HT1080 (cell line): Measurements from ENCODE around the gene PRDM13. TPM values are rescaled to one million over a fixed set of nuclear protein-coding genes. Genes with fewer than 3 reads are reported as not detected.

ENCODE experiments used
- DNase-seq: peaks from one replicate; pipeline ENCODE4 v3.0.0-alpha.2; 2015; ENCODE audit warnings: low read depth
- total RNA-seq: library from RNA; depleted of rRNA; stranded (reverse); fragments of >200 nt; shearing (Covaris generic); gene quantifications from 2 replicates; pipeline ENCODE4 v1.2.3, GENCODE V29; 2014

The PRDM13 gene
- total RNA-seq, 1 experiment from 2014 or later: not detected

- no peak for DNase-seq
Measured at GRCh38 chr6:99603421-99604165, 3.0 kb upstream of the PRDM13 start.

- DNase-seq: no peak
Measured at GRCh38 chr6:99604166-99605073, 2.2 kb upstream of the PRDM13 start.

GRCh38 chr6:99605074-99605734, 1.4 kb upstream of the PRDM13 start:
- no peak for DNase-seq

GRCh38 chr6:99605911-99606655, 550 bp upstream of the PRDM13 start:
- no peak for DNase-seq

DNA sequence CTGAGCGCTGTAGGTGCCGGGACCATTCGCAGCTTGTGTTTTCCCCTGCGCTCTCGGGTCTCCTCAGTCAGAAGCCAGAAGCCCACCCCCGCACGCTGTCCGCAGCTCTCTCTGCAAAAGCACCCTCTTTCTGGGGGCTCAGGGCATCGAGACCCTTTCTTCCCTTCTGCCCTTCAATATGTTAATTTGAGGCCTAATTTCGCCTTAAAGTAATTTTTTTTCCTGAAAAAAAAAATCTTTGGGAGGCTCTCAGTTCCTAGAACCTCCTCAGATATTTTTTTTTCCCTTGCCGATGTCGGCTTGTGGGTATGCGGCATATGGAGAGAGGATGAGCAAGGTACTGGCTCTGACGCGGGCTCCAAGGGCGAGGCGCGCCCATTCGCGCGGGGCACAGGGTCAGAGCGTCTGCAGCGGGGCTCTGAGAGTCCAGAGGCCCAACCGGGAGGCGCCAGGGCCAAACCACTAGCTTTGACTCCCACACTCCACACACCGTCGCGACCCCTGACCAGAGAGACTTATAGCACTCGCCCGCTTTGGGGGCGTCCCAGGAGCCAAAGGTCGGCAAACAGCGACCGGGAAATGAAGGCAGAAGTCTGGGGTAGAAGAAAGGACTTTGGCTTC, 893 bp downstream of the PRDM13 start:
- DNase-seq: no peak

DNA sequence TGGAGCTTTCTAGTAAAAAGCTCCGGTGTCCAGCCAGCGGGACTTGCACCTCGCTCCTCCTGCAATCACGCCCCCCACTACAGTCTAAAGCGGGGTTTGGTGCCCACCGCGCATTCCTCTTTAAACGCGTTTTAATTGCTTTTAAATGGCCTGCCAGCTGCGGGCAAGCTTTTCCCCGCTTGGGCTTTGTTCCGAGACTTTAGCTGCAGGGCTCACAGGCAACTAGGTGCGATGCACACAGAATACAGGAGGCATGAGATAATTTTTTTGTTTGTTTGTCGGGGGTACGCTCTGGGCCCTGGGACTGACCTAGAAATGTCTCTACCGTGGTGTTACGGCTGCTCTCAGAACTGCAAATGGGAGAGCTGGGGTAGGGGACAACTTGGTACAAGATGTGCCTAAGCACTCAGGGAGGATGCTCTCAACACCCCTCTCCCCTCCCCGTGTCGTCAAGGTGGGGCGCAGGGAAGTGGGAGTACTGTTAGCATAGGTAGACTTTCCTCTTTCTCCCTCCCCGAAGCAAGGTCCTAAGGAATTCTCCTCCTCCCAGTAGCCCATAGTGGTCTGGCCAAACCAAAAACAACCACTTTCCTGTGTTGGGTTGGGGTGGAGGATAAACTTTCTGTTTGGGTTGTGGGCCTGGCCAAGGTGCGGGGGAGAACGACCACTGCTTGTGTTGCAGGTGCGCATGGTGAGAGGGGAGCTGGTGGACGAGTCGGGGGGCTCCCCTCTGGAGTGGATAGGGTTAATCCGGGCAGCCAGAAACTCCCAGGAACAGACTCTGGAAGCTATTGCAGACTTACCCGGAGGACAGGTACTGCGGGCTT, 1.6 kb downstream of the PRDM13 start:
- DNase-seq: no peak

DNA sequence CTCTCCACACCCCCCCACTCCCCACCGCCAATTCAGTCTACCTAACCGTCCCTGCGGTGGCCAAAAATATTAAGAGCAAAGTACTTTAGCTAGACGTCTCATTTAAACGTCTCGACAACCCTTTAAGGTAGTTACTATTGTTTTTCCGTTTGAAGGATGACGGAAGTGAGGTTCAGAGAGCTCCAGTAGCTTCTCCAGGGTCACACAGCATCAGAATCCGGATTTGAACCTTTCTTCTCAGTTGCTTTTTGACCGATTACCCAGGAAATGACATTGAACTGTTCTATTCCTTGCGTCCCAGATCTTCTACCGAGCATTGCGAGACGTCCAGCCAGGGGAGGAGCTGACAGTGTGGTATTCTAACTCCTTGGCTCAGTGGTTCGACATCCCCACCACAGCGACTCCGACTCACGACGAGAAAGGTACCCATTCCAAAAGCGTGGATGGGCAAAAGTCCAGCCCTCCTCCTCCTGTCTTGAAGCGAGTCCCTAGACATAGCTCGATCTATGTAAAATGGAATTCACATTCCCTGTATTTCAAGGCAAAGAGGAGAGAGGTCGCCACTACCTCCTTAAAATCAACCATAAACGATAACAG, 2.4 kb downstream of the PRDM13 start:
- DNase-seq: no peak

DNA sequence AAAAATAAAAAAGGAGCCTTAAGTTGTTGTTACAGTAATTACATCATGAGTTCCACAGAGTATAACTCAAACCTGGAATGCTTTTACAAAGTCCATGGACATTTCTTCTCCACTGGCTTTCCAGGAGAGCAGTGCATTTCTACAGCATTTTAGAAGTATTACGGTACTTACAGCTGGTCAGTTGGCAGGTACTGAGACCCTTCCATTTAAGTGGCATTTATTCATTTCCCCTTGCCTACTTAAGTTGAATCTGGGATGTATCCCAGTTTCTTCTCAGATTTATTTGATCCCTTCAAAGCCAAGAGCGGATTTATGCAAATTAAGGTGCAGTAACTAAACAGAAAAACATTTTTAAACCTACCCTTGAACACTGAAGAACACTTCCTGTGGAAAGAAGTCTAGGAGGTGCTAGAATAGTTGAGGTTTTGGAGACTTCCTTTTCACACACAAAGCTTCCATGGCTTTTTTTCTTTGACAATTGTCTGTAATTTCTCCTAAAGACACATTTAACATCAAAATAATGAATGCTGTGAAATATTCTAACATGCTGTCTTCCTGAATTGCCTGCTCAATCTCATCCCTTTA, 3.4 kb downstream of the PRDM13 start:
- no peak for DNase-seq

- DNase-seq: peak; percentile 19
Measured at GRCh38 chr6:99611148-99611547, 4.5 kb downstream of the PRDM13 start.

- DNase-seq: no peak
Measured at GRCh38 chr6:99612551-99613408, 6.1 kb downstream of the PRDM13 start.

DNA sequence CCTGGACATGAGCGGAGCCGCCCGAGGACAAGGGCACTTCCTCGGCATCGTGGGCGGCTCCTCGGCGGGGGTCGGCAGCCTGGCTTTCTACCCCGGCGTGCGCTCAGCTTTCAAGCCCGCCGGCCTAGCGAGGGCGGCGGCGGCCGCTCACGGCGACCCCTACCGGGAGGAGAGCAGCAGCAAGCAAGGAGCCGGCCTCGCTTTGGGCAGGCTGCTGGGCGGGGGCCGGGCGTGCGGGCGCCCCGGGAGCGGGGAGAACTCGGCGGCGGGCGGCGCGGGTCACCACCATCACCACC, 6.7 kb downstream of the PRDM13 start:
- no peak for DNase-seq

DNA sequence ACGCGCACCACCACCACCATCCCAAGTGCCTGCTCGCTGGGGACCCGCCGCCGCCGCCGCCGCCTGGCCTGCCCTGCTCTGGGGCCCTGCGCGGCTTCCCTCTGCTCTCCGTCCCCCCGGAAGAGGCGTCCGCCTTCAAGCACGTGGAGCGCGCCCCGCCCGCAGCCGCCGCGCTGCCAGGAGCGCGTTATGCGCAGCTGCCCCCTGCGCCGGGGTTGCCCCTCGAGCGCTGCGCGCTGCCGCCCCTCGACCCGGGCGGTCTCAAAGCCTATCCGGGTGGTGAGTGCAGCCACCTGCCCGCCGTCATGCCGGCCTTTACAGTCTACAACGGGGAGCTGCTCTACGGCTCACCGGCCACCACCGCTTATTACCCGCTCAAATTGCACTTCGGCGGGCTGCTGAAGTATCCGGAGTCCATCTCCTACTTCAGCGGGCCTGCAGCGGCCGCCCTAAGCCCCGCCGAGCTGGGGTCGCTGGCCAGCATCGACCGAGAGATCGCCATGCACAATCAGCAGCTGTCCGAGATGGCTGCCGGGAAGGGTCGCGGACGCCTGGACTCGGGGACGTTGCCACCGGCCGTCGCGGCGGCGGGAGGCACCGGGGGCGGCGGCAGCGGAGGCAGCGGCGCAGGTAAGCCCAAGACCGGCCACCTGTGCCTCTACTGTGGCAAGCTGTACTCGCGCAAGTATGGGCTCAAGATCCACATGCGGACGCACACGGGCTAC, 7.2 kb downstream of the PRDM13 start:
- DNase-seq: no peak

DNA sequence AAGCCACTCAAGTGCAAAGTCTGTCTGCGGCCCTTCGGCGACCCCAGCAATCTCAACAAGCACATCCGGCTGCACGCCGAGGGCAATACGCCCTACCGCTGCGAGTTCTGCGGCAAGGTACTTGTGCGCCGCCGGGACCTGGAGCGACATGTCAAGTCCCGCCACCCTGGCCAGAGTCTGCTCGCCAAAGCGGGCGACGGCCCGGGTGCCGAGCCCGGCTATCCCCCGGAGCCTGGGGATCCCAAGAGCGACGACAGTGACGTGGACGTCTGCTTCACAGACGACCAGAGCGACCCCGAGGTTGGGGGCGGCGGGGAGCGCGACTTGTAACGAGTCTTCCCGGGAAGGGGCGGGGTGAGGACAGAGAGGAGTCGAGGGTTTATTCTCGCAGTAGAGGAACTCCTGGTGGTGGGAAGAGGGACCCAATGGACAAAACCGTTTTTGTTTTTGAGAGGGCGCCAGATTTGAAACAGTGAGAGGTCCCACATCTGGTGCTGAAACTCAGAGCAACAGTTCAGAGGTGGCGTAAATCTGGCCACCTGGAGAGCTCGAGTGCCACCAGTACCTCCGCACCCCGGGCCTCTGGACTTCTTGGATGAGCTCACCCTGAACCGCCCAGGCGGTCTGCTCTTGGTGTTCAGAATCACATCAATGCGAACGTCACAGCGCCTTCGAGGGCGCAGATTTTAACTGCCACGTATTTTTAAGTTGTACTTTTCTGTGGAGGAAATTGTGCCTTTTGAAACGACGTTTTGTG, 8.0 kb downstream of the PRDM13 start:
- DNase-seq: no peak

- DNase-seq: no peak
Measured at GRCh38 chr6:99617131-99617530, 10.5 kb downstream of the PRDM13 start.

- DNase-seq: no peak
Measured at GRCh38 chr6:99618649-99619408, 12.2 kb downstream of the PRDM13 start.

- DNase-seq: no peak
Measured at GRCh38 chr6:99619409-99619762, 12.8 kb downstream of the PRDM13 start.
